ENCODE results near the gene F2RL3. TPM values are rescaled to one million over a fixed set of nuclear protein-coding genes. Genes with fewer than 3 reads are reported as not detected.

The F2RL3 gene
- polyA plus RNA-seq, 1 donor from 2014 or later: not detected

- Histone ChIP-seq H3K9me3 (ENCODE audit: low read length) (no peaks in the 10 kb centered on the region), H3K27me3 (ENCODE audit: insufficient read depth, low read depth, low read length) (no peaks in the 10 kb centered on the region), H3K4me2 (ENCODE audit: low read length) (no peak overlapping the region), H3K9me2 (ENCODE audit: insufficient read depth, low read length) (no peaks in the 10 kb centered on the region), H3K9ac (ENCODE audit: low read length) (no peak overlapping the region), H3K36me3 (ENCODE audit: insufficient read depth, low read length) (no peaks in the 10 kb centered on the region), H4K20me1 (ENCODE audit: insufficient read depth) (no peaks in the 10 kb centered on the region), H3F3A (ENCODE audit: insufficient read depth, low read length, poor library complexity, severe bottlenecking) (no peaks in the 10 kb centered on the region), H3K79me2 (replicated peaks; ENCODE audit: insufficient read depth, low read length) (no peaks in the 10 kb centered on the region), H2AFZ (ENCODE audit: low read depth, low read length) (no peak overlapping the region), H3K4me3 (ENCODE audit: low read length) (no peak overlapping the region), H3K27ac (ENCODE audit: low read length) (no peak overlapping the region)
- TF ChIP-seq MXI1 (conservative IDR thresholded peaks at IDR 0.05; ENCODE audit: poor library complexity, severe bottlenecking): no peak
- TF ChIP-seq POLR2AphosphoS5 (IDR thresholded peaks at IDR 0.05): no peak
- TF ChIP-seq EP300 (conservative IDR thresholded peaks at IDR 0.05; ENCODE audit: poor library complexity, severe bottlenecking): no peak
- no peak for TF ChIP-seq TAF1 (IDR thresholded peaks at IDR 0.05; ENCODE audit: low read depth)
- no peak for TF ChIP-seq SMC3 (conservative IDR thresholded peaks at IDR 0.05; ENCODE audit: poor library complexity)
- TF ChIP-seq CTCF (IDR thresholded peaks at IDR 0.05; ENCODE audit: poor library complexity, severe bottlenecking): no peak
- TF ChIP-seq EZH2 (IDR thresholded peaks at IDR 0.05; ENCODE audit: borderline replicate concordance, insufficient read depth, low read length, poor library complexity, severe bottlenecking): no peak
- TF ChIP-seq REST (IDR thresholded peaks at IDR 0.05; ENCODE audit: borderline replicate concordance): no peak
- TF ChIP-seq RAD21 (conservative IDR thresholded peaks at IDR 0.05): no peak
Observed at GRCh38 chr19:16931306-16931705, 42.5 kb downstream of the F2RL3 start.

GRCh38 chr19:16934489-16934888, 45.7 kb downstream of the F2RL3 start:
- no peak for TF ChIP-seq EZH2 (IDR thresholded peaks at IDR 0.05; ENCODE audit: borderline replicate concordance, insufficient read depth, low read length, poor library complexity, severe bottlenecking)
- TF ChIP-seq CTCF (IDR thresholded peaks at IDR 0.05; ENCODE audit: poor library complexity, severe bottlenecking): no peak
- TF ChIP-seq SMC3 (conservative IDR thresholded peaks at IDR 0.05; ENCODE audit: poor library complexity): no peak
- no peak for TF ChIP-seq MXI1 (conservative IDR thresholded peaks at IDR 0.05; ENCODE audit: poor library complexity, severe bottlenecking)
- no peak for TF ChIP-seq REST (IDR thresholded peaks at IDR 0.05; ENCODE audit: borderline replicate concordance)
- no peak for TF ChIP-seq TAF1 (IDR thresholded peaks at IDR 0.05; ENCODE audit: low read depth)
- TF ChIP-seq RAD21 (conservative IDR thresholded peaks at IDR 0.05): no peak
- no peak for TF ChIP-seq POLR2AphosphoS5 (IDR thresholded peaks at IDR 0.05)
- TF ChIP-seq EP300 (conservative IDR thresholded peaks at IDR 0.05; ENCODE audit: poor library complexity, severe bottlenecking): no peak
- Histone ChIP-seq H4K20me1 (ENCODE audit: insufficient read depth) (no peaks in the 10 kb centered on the region), H3K79me2 (replicated peaks; ENCODE audit: insufficient read depth, low read length) (no peaks in the 10 kb centered on the region), H3K27ac (ENCODE audit: low read length) (no peak overlapping the region), H3K4me3 (ENCODE audit: low read length) (no peak overlapping the region), H3K4me2 (ENCODE audit: low read length) (no peak overlapping the region), H3K9ac (ENCODE audit: low read length) (no peak overlapping the region), H2AFZ (ENCODE audit: low read depth, low read length) (no peak overlapping the region), H3K9me3 (ENCODE audit: low read length) (no peaks in the 10 kb centered on the region), H3K9me2 (ENCODE audit: insufficient read depth, low read length) (no peaks in the 10 kb centered on the region), H3K36me3 (ENCODE audit: insufficient read depth, low read length) (no peaks in the 10 kb centered on the region), H3K27me3 (ENCODE audit: insufficient read depth, low read depth, low read length) (no peaks in the 10 kb centered on the region), H3F3A (ENCODE audit: insufficient read depth, low read length, poor library complexity, severe bottlenecking) (no peaks in the 10 kb centered on the region)
